NOMO-1 treated with DMSO at 0.1 percent for 48 hours (cell line): Measurements from ENCODE around the gene DERA.
A peak's percentile ranks its signal among the peaks of the same experiment; 100 is the strongest.
"Not testable (repeated sequence)": the region's sequence is repeated elsewhere in the genome, so short reads cannot be mapped to it uniquely, and the experiment has no call there.

Experiments
- DNase-seq: peaks from one replicate; lab custom pipeline; 2025; ENCODE audit not compliant: unreplicated experiment; lab: John Stamatoyannopoulos, UW

DERA gene

DNA sequence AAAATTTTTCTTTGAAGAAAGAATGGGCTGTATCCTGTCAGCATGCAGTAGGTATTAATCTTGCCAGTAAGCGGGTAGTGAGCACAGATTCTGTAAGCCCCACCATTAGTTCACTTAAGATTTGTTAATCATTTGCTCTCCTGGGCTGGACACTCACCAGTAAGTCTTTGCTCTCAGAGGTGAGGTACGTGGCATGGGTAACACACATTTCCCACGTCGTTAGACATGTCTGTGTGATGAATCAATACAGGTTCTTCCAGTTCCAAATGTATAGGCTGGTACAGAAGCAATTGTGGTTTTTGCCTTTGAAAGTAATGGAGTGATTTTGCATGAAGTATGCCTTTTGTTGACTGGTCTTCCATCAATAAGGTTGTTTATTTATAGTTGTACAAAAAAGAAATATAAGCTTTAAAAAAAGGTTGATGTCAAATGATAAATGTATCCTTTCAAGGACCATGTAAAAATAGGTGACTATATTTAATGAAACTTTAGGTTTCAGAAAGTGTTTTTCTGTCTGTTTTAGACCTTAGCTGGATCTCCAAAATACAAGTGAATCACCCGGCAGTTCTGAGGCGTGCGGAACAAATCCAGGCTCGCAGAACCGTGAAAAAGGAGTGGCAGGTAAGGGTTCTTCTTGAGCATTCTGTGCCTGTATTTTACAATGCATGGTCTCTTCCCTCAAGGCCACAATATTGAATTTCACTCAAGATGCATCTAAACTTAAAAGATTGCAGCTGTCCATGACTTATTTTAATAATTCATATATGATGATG is 45.5 kb downstream of the DERA start:
- no peak for DNase-seq

DNA sequence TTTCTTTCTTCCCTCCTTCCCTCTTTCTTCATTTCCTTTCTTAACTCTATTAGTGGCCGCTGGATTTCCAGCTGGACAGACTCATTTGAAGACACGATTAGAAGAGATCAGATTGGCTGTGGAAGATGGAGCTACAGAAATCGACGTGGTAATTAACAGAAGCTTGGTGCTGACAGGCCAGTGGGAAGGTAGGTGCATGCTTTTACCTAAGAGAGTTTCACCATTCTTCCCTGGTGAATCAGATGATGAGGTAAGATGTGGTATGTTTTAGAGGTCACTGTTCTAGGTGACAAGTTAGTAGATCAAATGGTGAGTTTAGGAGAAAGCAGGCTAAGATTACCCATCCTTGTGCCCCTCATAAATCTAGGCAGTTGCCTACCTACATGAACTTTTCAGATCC is 51.6 kb downstream of the DERA start:
- no peak for DNase-seq

DNA sequence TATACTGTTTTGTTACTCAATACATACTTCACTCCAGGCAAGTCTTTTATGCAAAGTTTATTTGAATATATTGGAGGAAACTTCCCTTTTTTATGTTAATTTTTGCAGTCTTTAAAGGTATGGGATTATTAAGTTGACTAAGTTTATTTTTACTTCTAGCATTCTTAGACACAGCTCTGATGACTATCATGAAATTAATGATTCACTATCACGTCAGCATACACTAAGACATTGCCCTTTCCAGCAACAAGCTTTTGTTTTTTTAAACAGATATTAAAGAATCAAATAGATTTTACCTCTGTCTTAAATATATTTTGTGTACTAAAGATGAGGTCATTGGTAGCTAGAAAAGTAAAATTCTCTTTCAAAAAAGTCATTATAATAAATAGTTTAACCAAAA is 52.1 kb downstream of the DERA start:
- DNase-seq: no peak

DNA sequence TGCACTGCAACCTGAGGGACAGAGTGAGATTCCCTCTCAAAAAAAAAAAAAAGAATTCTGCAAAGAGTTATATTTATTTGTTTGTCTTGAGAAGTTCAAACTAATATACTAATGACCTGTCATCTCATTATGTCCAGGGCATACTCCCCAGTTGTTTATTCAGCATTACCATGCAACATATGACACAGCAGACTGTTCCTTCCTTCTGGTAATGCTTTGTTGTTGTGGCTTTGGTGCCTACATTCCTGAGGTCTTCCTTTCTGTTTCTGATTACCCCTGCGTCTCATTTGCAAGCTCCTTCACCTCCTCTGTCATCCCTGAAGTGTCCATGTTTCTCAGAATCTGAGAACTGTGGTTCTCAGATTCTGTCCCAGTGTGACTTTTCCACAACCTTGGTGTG is 55.3 kb downstream of the DERA start:
- DNase-seq: no peak

DNA sequence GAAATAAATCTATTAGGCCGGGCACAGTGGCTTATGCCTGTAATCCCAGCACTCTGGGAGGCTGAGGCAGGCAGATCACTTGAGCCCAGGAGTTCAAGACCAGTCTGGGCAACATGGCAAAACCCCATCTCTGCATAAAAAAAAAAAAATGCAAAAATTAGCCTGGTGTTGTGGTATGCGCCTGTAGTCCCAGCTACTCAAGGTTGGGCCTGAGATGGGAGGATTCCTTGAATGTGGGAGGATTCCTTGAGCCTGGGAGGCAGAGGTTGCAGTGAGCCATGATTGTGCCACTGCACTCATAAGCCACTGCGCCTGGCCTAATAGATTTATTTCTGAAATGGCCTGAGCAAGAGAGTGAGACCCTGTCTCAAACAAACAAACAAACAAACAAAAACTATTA is 55.9 kb downstream of the DERA start:
- DNase-seq: not testable (repeated sequence)

DNA sequence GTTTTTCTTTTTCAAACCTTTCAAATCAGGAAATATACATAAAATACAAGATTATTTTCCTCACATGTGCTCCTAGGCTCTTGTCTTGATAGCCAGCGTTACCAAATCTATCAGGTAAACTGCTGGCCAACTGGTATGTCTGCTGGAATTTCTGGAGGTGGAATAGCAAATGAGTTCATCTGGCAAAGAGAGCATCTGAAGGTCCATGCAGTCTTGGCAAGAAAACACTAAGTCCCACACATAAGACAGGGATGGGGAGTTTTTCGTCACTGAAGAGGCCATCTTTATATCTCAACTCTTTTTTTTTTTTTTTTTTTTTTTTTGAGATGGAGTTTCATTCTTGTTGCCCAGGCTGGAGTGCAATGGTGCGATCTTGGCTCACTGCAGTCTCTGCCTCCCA is 60.1 kb downstream of the DERA start:
- no peak for DNase-seq

DNA sequence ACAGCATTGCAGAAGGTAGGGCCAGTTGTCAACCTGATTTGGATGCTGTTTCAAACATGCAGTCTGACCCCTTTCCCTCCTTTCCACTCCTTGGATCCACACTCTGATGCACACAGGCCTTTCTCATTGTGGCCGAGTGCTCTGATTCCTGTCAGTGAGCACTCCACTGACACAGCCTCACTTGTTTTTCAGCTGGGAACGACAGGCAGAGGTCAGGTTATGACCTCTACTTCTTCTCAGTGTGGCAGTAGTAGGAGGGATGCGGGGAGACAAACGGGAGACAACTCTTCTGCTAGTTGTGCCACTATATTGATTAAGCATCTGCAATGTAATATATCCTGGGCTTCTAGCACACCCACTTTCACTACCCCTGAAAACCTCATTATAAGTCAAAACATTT is 61.8 kb downstream of the DERA start:
- no peak for DNase-seq

DNA sequence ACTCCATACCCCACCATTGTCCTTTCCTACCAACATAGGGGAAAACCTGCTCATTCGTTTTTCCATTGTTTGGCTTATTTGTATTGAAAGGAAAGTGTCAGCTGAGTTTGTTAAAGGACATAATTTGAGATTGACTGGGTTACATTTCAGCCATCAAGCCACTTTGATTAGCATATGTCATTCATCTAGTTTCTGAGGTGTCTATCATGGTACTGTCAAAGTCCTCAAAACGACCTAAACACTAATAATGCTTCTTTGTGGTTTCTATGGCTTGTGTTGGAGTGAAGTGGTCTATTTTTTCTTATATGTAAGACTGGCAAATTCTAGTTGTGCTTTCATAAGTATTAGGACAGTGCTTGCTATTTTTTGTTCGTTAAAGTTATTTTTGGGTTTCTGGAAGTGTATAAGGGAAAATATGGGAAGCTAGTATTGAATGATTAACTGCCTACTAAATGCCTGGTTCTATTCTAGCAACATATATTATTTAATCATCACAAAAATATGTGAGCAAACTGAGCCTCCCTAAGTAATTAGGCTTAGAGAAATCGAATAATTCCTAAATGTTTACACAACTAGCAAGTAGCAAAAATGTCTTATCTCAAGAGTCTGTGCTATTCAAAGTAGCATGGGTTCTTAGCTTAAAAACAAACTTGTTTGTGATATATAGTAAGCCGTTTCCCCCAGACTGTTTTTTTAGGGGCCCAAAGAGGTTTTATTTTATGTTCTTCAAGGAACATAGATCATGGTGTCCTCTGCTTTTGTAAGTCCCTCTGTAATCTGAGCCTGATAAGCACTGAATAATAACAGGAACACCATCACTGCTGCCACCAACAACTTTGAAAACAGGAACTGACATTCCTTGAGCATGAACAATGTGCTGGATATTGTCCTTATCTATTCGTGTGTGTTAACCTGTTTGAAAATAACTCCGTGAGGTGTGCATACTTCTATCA is 67.1 kb downstream of the DERA start:
- DNase-seq: no peak

DNA sequence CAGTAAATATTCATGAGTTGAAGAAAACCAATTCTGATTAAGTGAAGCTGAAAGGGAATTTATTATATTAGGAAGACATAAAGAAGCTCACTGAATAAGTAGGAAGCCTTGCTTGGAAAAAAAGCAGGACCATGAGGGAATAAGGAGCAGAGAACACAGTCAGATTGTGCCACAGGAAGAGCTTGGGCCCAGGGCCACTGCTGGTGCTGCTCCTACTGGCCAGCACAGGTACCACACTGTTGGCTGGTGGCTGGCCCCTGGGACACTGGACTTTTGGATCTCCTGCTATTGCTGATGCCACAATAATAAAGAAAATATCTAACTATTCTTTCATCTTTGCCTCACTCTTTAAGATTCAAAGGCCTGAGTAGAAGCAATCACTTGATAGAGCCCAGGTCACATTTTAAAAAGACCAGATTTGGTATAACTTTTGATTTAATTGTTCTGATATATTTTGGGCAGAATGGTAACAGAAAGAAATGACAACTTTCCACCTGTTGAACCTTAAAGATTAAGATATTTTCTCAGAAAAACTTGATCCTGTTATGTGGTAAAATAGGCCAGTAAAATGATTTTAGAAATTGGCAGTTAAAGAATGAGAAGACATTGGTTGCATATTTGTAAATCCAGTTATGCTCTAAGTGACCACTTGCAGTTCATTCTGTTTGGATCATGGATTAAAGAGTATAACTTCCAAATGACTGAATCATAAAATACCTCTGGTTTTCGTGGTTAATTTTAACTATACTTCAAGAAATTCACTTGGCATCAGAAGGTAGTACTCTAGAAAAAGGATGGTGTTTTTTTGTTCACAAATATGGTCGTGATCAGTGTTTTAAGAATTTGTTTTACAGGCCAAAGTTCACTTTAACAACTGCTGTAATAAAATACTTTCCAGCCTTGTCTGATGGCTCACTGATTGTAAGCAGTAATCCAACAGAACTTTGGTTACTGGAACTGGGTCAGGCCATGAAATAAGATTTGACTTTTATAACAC is 68.3 kb downstream of the DERA start:
- DNase-seq: no peak

DNA sequence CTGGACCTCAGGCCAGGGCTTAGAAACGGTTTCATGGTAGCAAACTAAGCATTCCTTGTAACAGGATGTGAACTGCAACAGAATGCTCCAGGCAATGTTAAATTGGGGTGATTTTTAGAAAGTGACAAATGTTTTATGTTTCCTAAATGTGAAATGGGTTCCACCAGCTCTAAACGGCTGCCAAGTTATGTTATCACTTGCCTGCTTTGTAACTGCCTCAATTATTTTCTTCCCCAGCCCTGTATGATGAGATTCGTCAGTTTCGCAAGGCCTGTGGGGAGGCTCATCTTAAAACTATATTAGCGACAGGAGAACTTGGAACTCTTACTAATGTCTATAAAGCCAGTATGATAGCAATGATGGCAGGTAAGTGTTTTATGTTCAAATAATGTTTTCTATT is 70.9 kb downstream of the DERA start:
- peak; percentile 9 for DNase-seq

DNA sequence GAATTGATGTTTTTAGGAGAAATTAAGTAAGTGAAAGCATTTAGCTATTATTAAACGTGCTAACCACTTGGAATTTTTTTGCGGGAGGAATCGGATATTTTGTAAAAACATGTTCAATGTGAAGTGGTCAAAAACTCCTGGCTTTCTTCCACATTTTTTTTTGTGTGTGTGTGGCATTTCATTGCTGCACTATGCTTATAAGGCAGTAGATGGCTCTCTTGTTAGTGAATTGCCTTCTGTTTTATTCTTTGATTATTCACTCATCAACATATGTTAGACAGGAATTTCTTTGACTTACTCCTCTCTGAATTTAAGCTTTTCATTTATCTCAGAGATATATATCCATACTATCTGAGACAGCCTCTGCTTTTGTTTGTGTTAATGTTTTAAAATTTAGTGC is 71.3 kb downstream of the DERA start:
- DNase-seq: no peak

DNA sequence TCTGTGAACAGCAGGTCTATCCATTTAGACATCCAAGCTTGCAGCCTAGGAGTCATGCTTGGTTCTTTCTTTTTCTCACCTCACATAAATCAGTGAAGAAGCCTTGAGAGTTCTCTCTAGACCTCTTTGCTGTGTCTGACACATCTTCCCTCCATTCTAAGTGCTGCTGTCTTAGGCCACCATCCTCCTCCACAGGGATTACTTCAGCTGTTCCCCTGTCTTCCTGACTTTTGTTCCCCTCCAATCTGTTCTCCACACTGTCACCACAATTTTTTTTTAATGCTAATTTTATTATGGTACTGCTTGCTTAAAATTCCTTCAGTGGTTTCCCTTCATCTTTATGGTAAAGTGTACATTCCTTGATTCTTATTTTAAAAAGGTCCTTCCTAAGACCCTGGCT is 71.8 kb downstream of the DERA start:
- no peak for DNase-seq

DNA sequence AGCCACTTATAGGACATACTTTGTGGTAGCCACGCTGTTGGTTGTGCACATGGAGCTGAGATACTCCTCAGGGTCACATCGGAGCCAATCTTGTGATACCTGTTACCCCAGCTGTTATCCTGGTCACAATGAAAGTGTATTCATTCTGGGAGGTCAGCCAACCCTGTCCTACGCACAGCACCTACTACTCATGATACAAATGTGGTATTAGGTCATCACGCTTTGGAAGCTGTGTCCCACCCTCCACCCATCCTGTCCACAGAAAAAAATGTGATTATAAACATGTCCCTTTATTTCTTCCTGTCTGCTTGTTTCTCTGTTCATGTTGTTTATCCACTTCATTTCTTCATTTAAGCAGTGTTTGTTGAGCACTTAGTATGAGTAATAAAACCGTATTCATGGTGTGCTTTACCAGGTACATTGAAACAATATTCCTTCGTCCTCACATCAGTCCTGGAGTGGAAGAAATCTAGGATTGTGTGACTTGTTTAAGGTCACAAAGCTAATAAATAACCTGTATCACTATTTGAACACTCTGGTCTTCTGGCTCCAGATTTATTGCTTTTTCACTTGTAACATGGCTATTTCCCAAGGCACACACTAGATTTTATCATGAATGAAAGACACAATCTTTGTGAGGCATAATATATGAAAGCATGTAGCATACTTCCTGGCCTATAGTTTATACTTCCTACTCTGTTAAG is 73.1 kb downstream of the DERA start:
- no peak for DNase-seq

DNA sequence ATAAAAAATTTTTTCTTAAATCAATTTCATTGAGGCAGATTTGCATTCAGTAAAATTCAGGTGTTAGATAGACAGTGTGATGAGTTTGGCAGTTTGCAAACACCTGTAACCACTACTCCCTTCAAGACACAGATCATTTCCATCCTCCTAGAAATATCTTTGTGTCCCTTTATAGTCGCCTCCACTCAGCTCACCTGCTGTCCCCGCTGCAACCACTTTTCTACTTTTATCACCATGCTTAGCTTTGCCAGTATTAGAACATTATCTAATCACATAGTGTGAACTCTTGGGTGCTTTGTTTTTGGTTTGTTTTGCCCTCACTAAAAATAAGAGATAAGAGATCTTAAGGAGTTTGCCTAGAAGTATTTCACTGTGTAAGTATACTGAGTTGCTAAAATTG is 73.8 kb downstream of the DERA start:
- DNase-seq: no peak

DNA sequence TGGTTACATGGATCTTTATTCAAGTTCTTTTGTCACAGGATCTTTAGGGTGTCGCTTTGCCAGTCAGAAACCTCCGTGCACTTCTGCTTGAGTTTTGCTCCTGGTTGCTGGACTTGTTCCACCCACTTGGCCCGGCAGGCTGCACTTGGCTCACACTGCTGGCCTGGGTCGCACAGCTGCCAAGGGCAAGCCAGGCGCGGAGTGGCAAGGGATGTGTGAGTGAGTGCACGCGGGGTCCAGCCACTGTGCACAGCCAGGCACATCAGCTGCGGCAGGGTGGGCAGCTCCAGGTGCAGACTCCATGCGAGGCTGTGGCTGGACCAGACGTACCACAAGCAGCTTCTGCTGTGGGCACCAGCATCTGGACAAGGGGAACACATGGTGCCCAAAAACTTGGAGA is 76.6 kb downstream of the DERA start:
- no peak for DNase-seq

DNA sequence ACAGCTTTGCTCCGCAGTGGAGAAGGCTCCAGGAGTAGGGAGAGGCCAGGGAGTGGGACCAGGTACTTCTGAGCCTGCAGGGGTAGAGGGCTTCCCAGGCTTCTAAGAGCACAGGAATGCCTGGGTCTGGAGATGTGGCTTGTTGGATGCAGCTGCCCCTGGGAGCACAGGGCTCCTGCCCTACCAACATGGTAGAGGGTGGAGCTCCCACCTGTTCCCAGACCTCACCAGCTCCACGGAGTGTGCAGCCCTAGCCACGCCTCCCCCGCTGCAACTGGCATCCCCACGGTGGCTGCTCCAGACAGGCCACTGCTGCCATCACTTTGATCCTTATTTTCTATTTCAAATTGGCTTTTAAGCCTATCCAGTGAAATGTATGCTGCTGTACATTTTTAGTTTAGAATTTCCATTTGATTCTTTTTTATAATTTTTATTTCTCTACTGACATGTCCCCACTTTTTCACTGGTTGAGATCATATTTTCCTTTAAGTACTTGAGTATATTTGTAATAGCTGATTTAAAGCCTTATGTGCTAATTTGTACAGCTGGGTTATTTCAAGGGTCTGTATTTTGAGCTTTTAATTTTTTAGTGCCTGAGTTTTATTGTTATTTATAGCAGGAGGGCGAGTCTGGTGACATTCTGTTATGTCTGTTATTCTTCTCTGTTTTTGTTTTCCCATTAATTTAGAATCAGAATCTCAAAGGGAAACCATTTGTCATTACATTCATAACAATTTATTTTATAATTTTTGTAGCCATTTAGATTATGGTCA is 78.0 kb downstream of the DERA start:
- no peak for DNase-seq

DNA sequence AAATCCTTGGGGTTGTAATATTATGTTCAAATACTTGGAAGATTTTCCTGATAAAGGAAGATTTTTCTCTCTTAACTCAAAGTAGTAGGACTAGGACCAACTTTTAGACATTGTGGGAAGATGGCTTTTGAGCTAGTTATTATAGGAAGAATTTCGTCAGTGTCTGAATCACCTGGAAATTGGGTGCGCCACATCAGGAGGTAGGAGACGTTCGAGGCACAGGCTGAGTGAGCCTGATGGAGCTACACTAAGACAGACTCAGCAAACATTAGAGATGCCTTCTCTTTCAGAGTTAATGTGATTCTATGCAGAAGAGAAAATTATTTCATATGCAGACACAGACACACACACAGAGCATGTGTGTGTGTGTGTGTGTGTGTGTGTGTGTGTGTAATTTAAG is 84.7 kb downstream of the DERA start:
- no peak for DNase-seq

DNA sequence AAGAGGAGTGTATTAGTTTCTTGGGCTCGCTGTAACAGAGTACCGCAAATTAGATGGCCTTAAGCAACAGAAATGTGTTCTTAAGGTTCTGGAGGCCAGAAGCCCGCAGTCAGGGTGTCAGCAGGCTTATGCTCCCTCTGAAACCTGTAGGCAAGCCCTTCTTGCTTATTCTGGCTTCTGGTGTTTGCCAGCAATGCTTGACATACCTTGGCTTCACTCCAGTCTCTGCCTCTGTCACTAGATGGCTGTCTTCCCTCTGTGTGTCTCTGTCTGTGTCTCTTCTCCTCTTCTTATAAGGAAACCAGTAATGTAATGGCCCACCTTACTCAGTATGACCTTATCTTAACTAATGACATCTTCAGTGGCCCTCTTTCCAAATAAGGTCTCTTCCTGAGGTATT is 85.1 kb downstream of the DERA start:
- no peak for DNase-seq

DNA sequence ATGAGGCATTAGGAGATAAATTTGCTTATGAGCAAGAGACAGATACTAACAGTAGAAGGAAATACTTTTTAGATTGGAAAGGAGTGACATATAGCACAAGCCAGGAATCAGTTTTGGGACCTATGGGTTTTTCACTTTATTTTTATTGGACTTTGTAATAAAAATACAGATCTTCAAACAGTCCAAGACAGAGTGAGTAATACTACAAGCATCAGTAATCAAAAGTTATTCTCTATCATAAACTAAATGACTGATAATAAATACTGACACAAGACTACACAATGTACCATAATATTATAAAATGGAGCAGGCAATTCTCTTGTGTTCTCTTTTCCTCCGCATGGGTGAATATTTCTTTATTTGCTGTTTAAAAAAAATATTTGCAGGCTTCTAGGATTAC is 85.8 kb downstream of the DERA start:
- no peak for DNase-seq

DNA sequence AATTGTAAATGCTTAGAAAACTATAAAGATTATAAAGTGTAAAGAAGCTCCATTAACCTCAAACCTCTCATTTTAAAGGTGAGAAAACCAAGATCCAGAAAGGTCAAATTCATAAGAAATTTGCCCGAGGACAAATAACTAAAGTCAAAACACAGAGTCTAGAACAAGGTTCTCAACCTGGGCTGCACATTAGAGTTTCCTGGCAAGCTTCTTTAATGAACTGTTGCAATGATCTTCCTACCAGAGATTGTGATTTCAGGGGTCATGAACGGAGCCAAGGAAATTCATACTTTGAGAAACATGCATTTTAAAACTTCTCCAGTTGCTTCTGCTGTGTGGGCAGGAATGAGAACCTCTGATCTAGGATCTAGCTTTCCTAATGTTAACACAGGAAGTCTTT is 86.8 kb downstream of the DERA start:
- DNase-seq: no peak
